Large intestine (tissue), 12 donors: ENCODE results near the gene BCL2L14. TPM values are rescaled to one million over a fixed set of nuclear protein-coding genes. Genes with fewer than 3 reads are reported as not detected.

ENCODE experiments used
- DNase-seq, 2 donors: peaks; one replicate each; pipeline versions ENCODE4 v3.0.0 to v3.0.0-alpha.2; 2013
- H3K27ac ChIP-seq: one replicate; pipeline ENCODE4 v1.5.1; 2013; ENCODE audit warnings: low read length
- H3K27me3 ChIP-seq: 2 replicates; pipeline ENCODE4 v1.6.1; 2013; ENCODE audit warnings: low read length; ENCODE audit not compliant: control insufficient read depth, insufficient read depth
- H3K36me3 ChIP-seq: 2 replicates; pipeline ENCODE4 v1.6.1; 2013; ENCODE audit warnings: low read length; ENCODE audit not compliant: control insufficient read depth, insufficient read depth
- H3K4me1 ChIP-seq: one replicate; pipeline ENCODE4 v1.6.1; 2013; ENCODE audit warnings: low read length; ENCODE audit not compliant: control insufficient read depth, insufficient read depth
- H3K4me3 ChIP-seq: one replicate; pipeline ENCODE4 v1.5.1; 2013; ENCODE audit warnings: low read length
- H3K9me3 ChIP-seq: one replicate; pipeline ENCODE4 v1.6.1; 2013; ENCODE audit warnings: mild to moderate bottlenecking, low read depth, low read length, moderate library complexity; ENCODE audit not compliant: control insufficient read depth
- WGBS: methylation state at CpG from one replicate; pipeline ENCODE4 v1.1.5; 2013; ENCODE audit warnings: low lambda C conversion rate; ENCODE audit not compliant: insufficient coverage; 5-methylcytosine and 5-hydroxymethylcytosine counted together
- long read RNA-seq, 11 donors: transcript quantifications; one replicate each; lab custom pipeline, GENCODE V29; 2026
- polyA plus RNA-seq: library from polyadenylated mRNA; unstranded; fragments of 120-200 nt; gene quantifications from one replicate; pipeline ENCODE4 v1.2.1, GENCODE V29; 2013

BCL2L14 gene, protein sequence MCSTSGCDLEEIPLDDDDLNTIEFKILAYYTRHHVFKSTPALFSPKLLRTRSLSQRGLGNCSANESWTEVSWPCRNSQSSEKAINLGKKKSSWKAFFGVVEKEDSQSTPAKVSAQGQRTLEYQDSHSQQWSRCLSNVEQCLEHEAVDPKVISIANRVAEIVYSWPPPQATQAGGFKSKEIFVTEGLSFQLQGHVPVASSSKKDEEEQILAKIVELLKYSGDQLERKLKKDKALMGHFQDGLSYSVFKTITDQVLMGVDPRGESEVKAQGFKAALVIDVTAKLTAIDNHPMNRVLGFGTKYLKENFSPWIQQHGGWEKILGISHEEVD
- polyA plus RNA-seq: 40.4 TPM
- long read RNA-seq, donor 1, partial matches to known transcripts: 0 of 4 reads
- long read RNA-seq, donor 1, other reads (novel, unspliced or antisense): 0 of 4 reads
- long read RNA-seq, donor 2, partial matches to known transcripts: 5 of 11 reads
- long read RNA-seq, donor 2, other reads (novel, unspliced or antisense): 0 of 11 reads
- long read RNA-seq, donor 3: 0 reads
- long read RNA-seq, donor 4: 0 reads
- long read RNA-seq, donor 5, partial matches to known transcripts: 0 of 4 reads
- long read RNA-seq, donor 5, other reads (novel, unspliced or antisense): 0 of 4 reads
- long read RNA-seq, donor 6, partial matches to known transcripts: 13 of 17 reads
- long read RNA-seq, donor 6, other reads (novel, unspliced or antisense): 0 of 17 reads
- long read RNA-seq, donor 7, partial matches to known transcripts: 0 of 2 reads
- long read RNA-seq, donor 7, other reads (novel, unspliced or antisense): 0 of 2 reads
- long read RNA-seq, donor 8, transcript BCL2L14-203 (6 exons, 1,897 nt): major isoform, 6 of 9 reads
- long read RNA-seq, donor 8, partial matches to known transcripts: 0 of 9 reads
- long read RNA-seq, donor 8, other reads (novel, unspliced or antisense): 0 of 9 reads
- long read RNA-seq, donor 9, partial matches to known transcripts: 0 of 3 reads
- long read RNA-seq, donor 9, other reads (novel, unspliced or antisense): 0 of 3 reads
- long read RNA-seq, donor 10, transcript BCL2L14-203 (6 exons, 1,897 nt): major isoform, 8 of 9 reads
- long read RNA-seq, donor 10, partial matches to known transcripts: 0 of 9 reads
- long read RNA-seq, donor 10, other reads (novel, unspliced or antisense): 0 of 9 reads
- long read RNA-seq, donor 11, partial matches to known transcripts: 0 of 6 reads
- long read RNA-seq, donor 11, other reads (novel, unspliced or antisense): 0 of 6 reads

DNA sequence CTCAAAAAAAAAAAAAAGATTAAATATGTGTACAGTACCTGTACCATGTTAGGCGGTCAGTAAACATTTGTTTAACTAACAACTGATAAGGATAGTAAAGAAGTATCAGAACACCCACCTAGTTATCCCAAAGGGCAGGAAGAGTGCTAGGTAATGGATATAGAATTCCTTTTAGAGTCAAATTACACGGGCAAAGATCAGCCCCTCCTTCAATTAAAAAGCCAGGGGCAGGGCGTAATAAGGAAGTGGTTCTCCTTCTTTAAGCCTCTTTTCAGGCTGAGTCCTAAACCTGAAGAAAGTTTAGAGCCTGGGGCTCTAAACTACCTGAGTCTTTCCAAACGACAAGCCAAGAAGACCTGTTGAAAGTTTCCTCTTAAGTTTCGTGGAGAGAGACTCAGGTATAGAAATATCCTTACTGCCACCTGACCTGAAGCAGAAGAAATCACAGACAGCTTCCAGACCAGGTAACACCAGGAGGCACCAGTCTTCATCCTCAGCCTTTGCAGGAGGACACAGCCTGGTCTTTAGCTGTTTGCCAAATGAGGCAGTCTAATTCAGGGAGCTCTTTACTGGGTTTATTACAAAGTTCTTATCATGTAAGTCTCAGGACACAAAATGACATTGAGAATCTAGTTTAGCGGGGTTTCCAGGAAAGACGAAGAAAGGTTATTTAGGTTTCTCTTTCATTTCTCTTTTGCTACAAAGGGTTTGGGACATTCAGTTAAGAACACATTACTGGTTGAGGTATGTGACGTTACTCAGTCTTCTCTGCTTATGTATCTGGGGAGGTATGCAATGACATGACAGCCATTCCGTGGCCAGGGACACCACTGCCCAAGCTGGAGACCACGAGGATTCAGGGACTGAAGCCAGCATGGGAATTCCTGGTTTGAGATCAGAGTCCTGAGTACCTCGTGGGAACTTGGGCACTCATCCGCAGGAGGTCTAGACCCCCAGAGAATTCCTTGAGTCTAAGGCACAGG lies at the start of gene BCL2L14:
TSS of gene BCL2L14 (plus strand) at position 266 of the 983 bp plus-strand sequence. CDS start 8,367 bp downstream, outside the sequence.
- Histone ChIP-seq H3K4me1 (peaks cover 12% of the 10 kb centered on the region), H3K4me3 (peak within 1 kb of the TSS; percentile 42), H3K27ac (peak within 1 kb of the TSS; percentile 90), H3K27me3 (no peaks in the 10 kb centered on the region), H3K9me3 (no peaks in the 10 kb centered on the region), H3K36me3 (peaks cover 2% of the 10 kb centered on the region)
- peak; percentile 58 to 89 for DNase-seq
- 34% methylated on average over 2 of the region's 12 CpGs for WGBS

DNA sequence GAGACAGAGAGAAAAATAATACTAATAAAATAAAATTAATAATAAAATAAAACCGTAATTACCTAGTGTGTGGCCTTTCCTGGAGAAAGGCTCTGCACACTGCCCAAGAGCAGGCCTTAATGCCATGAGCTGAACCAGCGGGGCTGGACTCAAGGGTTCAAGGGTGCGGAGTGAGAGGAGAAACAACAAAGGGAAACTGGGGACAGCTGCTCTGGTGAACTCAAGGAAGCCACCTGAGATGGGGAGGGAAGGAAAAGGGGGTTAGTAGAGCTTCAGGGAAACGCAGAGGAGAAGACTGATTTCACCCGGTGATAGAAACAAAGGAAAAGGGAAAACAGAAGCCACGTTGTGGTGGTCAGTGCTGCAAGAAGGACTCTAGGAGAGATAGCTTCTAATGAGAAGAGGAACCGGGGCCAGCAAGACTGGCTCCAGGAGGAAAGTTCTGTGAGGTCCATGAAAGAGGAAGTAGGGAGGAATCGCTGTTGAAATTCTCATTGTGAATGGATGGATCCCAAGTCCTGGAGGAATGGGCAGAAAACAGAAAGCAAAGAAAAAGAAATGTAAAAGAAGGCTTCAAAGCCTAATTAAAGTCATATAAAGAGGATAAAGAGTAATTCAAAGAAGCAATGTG lies 48.3 kb upstream of the BCL2L14 start:
- peaks cover 5% of the 10 kb centered on the region for H3K4me1 ChIP-seq
- H3K9me3 ChIP-seq: no peaks in the 10 kb centered on the region
- no peaks in the 10 kb centered on the region for H3K27me3 ChIP-seq
- no peak overlapping the region for H3K27ac ChIP-seq
- no peaks in the 10 kb centered on the region for H3K36me3 ChIP-seq
- no peak for DNase-seq
- WGBS: 88% methylated on average over 5 of the region's 8 CpGs
- no peak overlapping the region for H3K4me3 ChIP-seq

DNA sequence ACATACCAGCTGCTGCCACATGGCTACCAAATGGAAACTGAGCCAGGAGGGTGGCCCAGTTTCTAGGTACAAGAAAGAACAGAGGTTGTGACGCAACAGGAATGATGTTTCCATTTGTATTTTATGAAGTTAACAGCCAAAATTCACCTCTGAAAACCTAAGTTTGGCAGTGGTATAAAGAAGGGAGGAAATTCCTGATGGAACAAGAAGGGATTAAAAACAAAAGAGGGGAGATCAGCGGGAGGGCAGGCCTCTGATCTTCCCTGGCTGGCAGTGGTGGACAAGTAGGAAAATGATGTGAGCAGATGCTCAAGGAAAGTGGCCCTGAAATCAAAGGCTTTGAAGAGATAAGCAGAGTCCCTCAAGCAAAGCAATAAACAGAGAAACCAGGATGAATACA lies 47.3 kb upstream of the BCL2L14 start:
- Histone ChIP-seq H3K27ac (no peak overlapping the region), H3K4me3 (no peak overlapping the region), H3K36me3 (no peaks in the 10 kb centered on the region), H3K27me3 (no peaks in the 10 kb centered on the region), H3K9me3 (no peaks in the 10 kb centered on the region), H3K4me1 (peaks cover 5% of the 10 kb centered on the region)
- no peak for DNase-seq
- 100% methylated on average over 1 of the region's 2 CpGs for WGBS

DNA sequence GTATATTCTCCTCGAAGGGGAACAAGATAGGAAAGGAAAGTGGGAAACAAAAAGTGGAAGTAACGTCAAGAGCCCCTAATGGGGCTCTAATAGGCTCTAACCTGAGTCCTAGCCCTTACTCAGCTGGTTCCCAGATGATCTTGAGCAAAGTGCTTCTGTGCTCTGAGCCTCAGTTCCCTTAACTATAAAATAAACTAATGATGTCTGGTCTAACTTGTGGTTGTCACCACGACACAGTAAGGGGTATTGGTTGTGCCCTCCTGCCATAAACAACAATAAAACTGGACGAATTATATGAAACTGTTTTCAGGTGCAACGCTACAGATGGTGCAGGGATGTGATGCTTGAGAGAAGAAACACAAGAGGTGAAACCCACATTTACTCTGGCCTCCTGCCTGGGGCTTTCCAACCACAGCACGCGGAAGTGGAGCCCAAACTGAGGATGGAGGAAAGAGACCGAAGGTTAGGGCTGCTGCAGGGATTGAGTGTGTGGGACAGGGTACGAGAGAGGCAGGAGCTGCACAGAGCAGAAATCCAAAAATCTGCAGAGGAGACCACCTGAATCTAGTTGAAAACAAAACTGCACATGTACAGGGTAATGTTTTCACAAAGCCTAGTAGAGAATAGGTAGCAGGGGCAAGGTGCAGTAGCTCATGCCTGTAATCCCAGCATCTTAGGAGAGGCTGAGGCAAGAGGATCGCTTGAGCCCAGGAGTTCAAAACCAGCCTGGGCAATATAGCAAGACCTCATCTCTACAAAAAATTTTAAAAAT lies 45.6 kb upstream of the BCL2L14 start:
- H3K9me3 ChIP-seq: no peaks in the 10 kb centered on the region
- no peaks in the 10 kb centered on the region for H3K27me3 ChIP-seq
- peaks cover 5% of the 10 kb centered on the region for H3K4me1 ChIP-seq
- no peaks in the 10 kb centered on the region for H3K36me3 ChIP-seq
- DNase-seq: no peak
- no peak overlapping the region for H3K27ac ChIP-seq
- H3K4me3 ChIP-seq: no peak overlapping the region
- 69% methylated on average over 3 of the region's 10 CpGs for WGBS

DNA sequence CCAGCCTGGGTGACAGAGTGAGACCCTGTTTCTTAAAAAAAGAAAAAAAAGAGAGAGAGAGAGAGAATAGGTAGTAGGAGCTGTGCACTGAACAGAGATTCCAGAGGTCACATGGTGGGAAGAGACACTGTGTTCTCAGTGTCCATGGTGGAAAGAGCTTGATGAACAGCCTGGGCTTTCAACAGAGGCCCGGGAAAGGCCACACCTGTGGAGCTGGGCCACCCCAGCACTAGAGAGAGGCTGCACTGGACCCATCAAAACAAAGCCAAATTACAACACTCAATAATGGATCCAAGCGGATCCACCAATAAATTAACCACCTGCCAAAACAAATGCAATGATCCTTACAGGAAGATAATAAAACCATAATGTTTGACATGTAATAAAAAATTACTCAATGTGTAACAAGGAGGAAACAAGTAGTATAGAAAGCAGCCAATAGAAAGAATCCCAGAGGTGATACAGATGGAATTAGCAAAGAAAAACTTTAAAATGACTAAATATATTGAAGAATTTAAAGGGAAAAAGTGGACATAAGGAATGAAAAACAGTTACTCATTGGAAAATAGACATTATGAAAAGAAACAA lies 44.8 kb upstream of the BCL2L14 start:
- no CpG with 5 or more reads among the region's 2 CpGs for WGBS
- Histone ChIP-seq H3K4me1 (peaks cover 5% of the 10 kb centered on the region), H3K27ac (no peak overlapping the region), H3K4me3 (no peak overlapping the region), H3K9me3 (no peaks in the 10 kb centered on the region), H3K27me3 (no peaks in the 10 kb centered on the region), H3K36me3 (no peaks in the 10 kb centered on the region)
- DNase-seq: peak in 1 of 2 donors; percentile 51

DNA sequence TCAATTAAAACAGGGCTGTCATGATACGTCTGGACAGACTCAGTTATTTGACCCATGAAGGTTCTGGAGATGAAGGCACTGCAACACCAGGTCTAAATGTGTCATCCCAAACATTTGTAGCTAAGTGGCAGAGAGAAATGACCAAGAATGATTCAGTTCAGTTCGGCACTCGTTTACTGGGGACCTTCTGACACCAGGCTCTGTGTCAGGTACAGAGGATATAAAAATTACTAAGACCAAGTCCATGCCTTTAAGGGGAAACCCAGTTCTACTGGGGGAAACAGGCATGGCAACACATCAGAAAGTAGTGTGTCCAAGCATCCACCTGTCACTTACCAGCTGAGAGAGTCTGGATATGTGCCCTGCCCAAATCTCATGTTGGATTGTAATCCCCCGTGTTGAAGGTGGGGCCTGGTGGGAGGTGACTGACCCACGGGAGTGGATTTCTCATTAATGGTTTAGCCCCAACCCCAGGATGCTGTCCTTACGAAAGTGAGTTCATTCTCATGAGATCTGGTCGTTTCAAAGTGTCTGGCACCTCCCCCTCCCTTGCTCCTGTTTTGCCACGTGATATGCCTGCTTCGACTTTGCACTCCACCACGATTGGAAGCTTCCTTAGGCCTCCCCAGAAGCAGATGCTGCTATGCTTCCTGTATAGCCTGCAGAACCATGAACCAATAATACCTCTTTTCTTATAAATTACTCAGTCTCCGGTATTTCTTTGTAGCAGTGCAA lies 41.9 kb upstream of the BCL2L14 start:
- Histone ChIP-seq H3K27ac (no peak overlapping the region), H3K4me3 (no peak overlapping the region), H3K27me3 (no peaks in the 10 kb centered on the region), H3K4me1 (peaks cover 13% of the 10 kb centered on the region), H3K9me3 (no peaks in the 10 kb centered on the region), H3K36me3 (no peaks in the 10 kb centered on the region)
- DNase-seq: no peak
- 100% methylated on average over 3 of the region's 11 CpGs for WGBS

DNA sequence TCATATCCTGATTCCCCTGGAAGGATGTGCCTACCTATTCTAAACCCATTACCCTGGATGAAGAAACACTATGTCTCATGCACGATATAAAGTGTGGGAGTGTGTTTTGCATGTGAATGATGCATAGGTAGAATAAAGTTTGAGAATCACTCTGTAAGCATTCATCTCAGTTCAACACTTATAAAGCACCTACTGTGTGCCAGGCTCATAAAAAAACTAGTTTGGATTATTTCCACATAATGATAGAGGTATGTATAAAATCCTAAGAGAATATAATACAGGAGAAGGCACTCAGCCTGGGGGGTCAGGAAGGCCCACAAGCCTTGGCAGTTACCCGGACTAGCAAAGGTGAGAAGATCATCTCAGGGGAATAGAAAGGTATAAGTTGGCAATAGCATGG lies 41.1 kb upstream of the BCL2L14 start:
- no peaks in the 10 kb centered on the region for H3K36me3 ChIP-seq
- no peak overlapping the region for H3K4me3 ChIP-seq
- H3K27me3 ChIP-seq: no peaks in the 10 kb centered on the region
- no peak for DNase-seq
- H3K9me3 ChIP-seq: no peaks in the 10 kb centered on the region
- no CpG with 5 or more reads among the region's 2 CpGs for WGBS
- H3K27ac ChIP-seq: no peak overlapping the region
- H3K4me1 ChIP-seq: peaks cover 13% of the 10 kb centered on the region

DNA sequence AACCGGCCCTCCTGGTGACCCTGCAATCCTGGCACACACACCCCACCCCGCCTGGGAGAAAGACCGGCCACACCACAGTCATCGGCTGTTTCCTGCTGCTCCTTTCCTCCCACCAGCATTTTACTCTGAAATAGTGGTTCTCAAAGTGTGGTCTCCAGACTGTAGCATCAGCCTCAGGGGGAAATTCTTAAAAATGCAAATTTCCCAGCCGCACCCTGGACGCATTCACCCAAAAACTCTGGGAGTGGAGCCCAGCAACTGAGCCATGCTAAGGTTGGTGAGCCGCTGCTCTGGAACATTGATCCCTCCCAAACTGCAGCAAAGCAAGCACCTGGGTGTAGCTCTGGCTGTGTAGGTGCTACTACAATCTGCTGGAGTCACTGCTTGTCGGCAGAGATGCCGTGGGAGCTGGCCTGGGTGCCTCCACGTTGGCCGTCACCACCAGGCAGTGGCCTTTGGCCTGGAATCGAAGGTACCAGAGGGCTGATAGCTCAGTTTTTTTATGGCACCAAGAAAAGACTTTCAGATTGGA lies 38.4 kb upstream of the BCL2L14 start:
- no peaks in the 10 kb centered on the region for H3K36me3 ChIP-seq
- no peaks in the 10 kb centered on the region for H3K27me3 ChIP-seq
- H3K27ac ChIP-seq: peak overlapping the region; percentile 69
- no CpG with 5 or more reads among the region's 12 CpGs for WGBS
- peak overlapping the region; percentile 40 for H3K4me3 ChIP-seq
- H3K4me1 ChIP-seq: peaks cover 8% of the 10 kb centered on the region
- H3K9me3 ChIP-seq: no peaks in the 10 kb centered on the region
- DNase-seq: peak in 1 of 2 donors; percentile 71
